ENCODE data around the gene GPR35.

GRCh38 chr2:240605867-240606743 lies 19.2 kb upstream of the GPR35 start:
- TF ChIP-seq POLR2A (IDR thresholded peaks at IDR 0.05), result no peak
- no peak for TF ChIP-seq CTCF (IDR thresholded peaks at IDR 0.05 in 4 of 5, conservative IDR thresholded peaks at IDR 0.05 in 1 of 5)

All from gastrocnemius medialis (tissue), 4 donors.